ENCODE data around the gene ABTB2. TPM values are rescaled to one million over a fixed set of nuclear protein-coding genes. Genes with fewer than 3 reads are reported as not detected.

Gene ABTB2
- total and polyA plus RNA-seq, 9 of the 15 experiments (the other 6 are each of a cell fraction or from before 2014, with no cell fraction given), result 0.03 to 0.18 (median 0.12) TPM; not detected in 2

DNA sequence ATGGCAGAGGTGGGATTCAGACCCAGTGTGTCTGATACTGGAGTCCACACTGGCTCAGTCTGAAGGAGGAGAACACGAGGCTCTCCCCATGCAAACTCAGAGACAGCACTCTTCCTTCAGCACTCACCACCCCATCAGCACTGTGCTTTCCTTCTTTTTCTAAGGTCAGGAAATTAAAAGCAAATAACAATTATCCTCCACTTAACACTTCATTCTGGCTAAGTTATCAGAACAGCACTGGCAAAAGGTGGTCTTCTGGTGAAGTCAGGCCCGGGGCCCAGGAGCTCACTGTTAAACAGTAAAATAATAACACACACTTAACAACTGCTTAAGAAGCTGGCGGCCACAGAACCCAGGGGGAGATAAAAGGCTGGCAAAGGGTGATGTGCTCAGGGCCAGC lies 145.2 kb downstream of the ABTB2 start:
- no peak overlapping the region for H3K4me3 ChIP-seq
- peaks cover 0 to 5% of the 10 kb centered on the region in 2 experiments; a peak in 3 of 5 replicates for H3K4me1 ChIP-seq (replicated peaks in 1 of 2; ENCODE audit: control insufficient read depth in 2 of 2, insufficient read depth in 2 of 2, low read length in 2 of 2)
- peaks cover 7 to 12% of the 10 kb centered on the region in 2 experiments for H3K27me3 ChIP-seq (ENCODE audit: control insufficient read depth in 2 of 2, insufficient read depth in 2 of 2, low read length in 2 of 2)
- CTCF ChIA-PET (ENCODE audit: low intra/inter-chr PET ratio), result no interaction called here
- no peak overlapping the region for H3K9ac ChIP-seq (ENCODE audit: insufficient read depth in 1 of 2, low read depth in 2 of 2, low read length in 2 of 2)
- no peak for TF ChIP-seq ESRRA (IDR thresholded peaks at IDR 0.05; ENCODE audit: borderline replicate concordance, low read depth)
- TF ChIP-seq HNRNPL (IDR thresholded peaks at IDR 0.05; ENCODE audit: low read depth, low read length), result no peak
- TF ChIP-seq LEF1 (IDR thresholded peaks at IDR 0.05), result no peak
- no peak for TF ChIP-seq RAD51 (IDR thresholded peaks at IDR 0.05; ENCODE audit: borderline replicate concordance, low read depth)
- no peak for TF ChIP-seq HNRNPLL (IDR thresholded peaks at IDR 0.05; ENCODE audit: low read depth, low read length, poor library complexity, severe bottlenecking)
- TF ChIP-seq RFX1 (IDR thresholded peaks at IDR 0.05), result no peak
- TF ChIP-seq, protein P1, sequence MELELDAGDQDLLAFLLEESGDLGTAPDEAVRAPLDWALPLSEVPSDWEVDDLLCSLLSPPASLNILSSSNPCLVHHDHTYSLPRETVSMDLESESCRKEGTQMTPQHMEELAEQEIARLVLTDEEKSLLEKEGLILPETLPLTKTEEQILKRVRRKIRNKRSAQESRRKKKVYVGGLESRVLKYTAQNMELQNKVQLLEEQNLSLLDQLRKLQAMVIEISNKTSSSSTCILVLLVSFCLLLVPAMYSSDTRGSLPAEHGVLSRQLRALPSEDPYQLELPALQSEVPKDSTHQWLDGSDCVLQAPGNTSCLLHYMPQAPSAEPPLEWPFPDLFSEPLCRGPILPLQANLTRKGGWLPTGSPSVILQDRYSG (tag; conservative IDR thresholded peaks at IDR 0.05; ENCODE audit: low read depth), result no peak
- TF ChIP-seq FOS (IDR thresholded peaks at IDR 0.05; ENCODE audit: extremely low read depth, insufficient read length), result no peak
- no peak for TF ChIP-seq ZBED1 (IDR thresholded peaks at IDR 0.05)
- TF ChIP-seq TRIM28 (IDR thresholded peaks at IDR 0.05), result no peak
- no peak for TF ChIP-seq NFYB (IDR thresholded peaks at IDR 0.05; ENCODE audit: extremely low read depth, insufficient read length)
- TF ChIP-seq PURB (CRISPR knock-in tag; IDR thresholded peaks at IDR 0.05; ENCODE audit: low read depth), result no peak
- no peak for TF ChIP-seq ZNF57 (CRISPR knock-in tag; IDR thresholded peaks at IDR 0.05)
- H3K9me1 ChIP-seq (ENCODE audit: control insufficient read depth, insufficient read depth, low read length), result no peaks in the 10 kb centered on the region
- H3K79me2 ChIP-seq (ENCODE audit: control insufficient read depth, insufficient read depth, low read length), result no peaks in the 10 kb centered on the region
- H3K4me2 ChIP-seq (ENCODE audit: insufficient read depth, low read length), result no peak overlapping the region
- 4% methylated on average over 3 of the region's 3 CpGs for WGBS (ENCODE audit: insufficient coverage, low coverage, missing lambda C conversion rate)
- H2AFZ ChIP-seq (ENCODE audit: low read depth, low read length), result no peak overlapping the region
- no peaks in the 10 kb centered on the region for H3K9me3 ChIP-seq (replicated peaks; ENCODE audit: control insufficient read depth, insufficient read depth, low read depth, low read length)
- no TSS peak for BruUV-seq (replicated peaks)
- intact Hi-C loops (cut with micrococcal nuclease), result no loop called here
- FAIRE-seq (peak; percentile 40), ATAC-seq (no peak), DNase-seq (ENCODE audit: extremely low read depth in 1 of 4, low spot score in 3 of 4) (no peak)
- in situ Hi-C loops (cut with MboI), result no loop called here
- H4K20me1 ChIP-seq (replicated peaks; ENCODE audit: control insufficient read depth, insufficient read depth, low read length), result 0 out of 2 replicates have a peak, but pooled peaks cover 7% of the 10 kb centered on the region
- no peak overlapping the region for H3K27ac ChIP-seq (ENCODE audit: extremely low read depth, low read depth, low read length)
- POLR2A ChIA-PET, result no interaction called here
- no peaks in the 10 kb centered on the region for H3K36me3 ChIP-seq (ENCODE audit: control insufficient read depth, insufficient read depth, low read length)

Measured in K562 (cell line).